ENCODE data around the gene LINGO3. TPM values are rescaled to one million over a fixed set of nuclear protein-coding genes. Genes with fewer than 3 reads are reported as not detected.
A peak's percentile ranks its signal among the peaks of the same experiment; 100 is the strongest.

Gene LINGO3
- total RNA-seq, 1 experiment from 2014 or later = 2.0 TPM

DNA sequence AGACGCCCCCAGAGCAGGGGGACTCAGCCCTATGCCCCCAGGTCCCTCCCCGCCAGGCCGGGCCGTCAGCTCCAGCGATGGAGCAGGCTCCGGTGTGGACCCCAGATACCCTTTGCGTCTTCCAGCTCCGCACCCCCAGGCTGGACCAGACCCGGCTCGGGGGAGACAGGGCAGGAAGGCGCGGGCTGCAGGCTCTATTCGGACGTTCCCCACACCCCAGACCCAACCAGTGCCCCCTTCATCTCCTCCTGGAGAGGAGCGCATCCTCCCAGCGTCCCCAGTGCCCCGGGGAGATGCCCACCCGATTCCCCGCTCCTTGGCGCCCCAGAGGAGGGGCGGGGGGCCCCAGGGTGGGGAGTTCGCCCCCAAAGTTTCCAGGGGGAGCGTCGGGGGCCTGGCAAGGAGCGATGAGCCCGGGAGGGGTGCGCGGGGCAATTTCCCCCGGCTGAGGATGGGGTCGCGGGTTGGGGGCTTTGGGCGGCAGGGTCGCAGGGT, 389 bp downstream of the LINGO3 start:
- Mint-ChIP-seq H3K4me3 (peak overlapping the region; percentile 38), H3K4me1 (peaks cover 7% of the 10 kb centered on the region), H3K9me3 (no peaks in the 10 kb centered on the region), H3K27ac (no peak overlapping the region), H3K27me3 (ENCODE audit: low read depth) (peaks cover 20% of the 10 kb centered on the region), H3K36me3 (no peaks in the 10 kb centered on the region)
- TF ChIP-seq, protein P1, sequence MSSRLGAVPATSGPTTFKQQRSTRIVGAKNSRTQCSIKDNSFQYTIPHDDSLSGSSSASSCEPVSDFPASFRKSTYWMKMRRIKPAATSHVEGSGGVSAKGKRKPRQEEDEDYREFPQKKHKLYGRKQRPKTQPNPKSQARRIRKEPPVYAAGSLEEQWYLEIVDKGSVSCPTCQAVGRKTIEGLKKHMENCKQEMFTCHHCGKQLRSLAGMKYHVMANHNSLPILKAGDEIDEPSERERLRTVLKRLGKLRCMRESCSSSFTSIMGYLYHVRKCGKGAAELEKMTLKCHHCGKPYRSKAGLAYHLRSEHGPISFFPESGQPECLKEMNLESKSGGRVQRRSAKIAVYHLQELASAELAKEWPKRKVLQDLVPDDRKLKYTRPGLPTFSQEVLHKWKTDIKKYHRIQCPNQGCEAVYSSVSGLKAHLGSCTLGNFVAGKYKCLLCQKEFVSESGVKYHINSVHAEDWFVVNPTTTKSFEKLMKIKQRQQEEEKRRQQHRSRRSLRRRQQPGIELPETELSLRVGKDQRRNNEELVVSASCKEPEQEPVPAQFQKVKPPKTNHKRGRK (CRISPR knock-in tag; IDR thresholded peaks at IDR 0.05; ENCODE audit: borderline replicate concordance) = no peak
- no peak for TF ChIP-seq HMGXB4 (CRISPR knock-in tag; IDR thresholded peaks at IDR 0.05)
- no peak for TF ChIP-seq HMGA2 (CRISPR knock-in tag; IDR thresholded peaks at IDR 0.05)
- TF ChIP-seq FOXK1 (CRISPR knock-in tag; IDR thresholded peaks at IDR 0.05) = no peak
- TF ChIP-seq, protein P2, sequence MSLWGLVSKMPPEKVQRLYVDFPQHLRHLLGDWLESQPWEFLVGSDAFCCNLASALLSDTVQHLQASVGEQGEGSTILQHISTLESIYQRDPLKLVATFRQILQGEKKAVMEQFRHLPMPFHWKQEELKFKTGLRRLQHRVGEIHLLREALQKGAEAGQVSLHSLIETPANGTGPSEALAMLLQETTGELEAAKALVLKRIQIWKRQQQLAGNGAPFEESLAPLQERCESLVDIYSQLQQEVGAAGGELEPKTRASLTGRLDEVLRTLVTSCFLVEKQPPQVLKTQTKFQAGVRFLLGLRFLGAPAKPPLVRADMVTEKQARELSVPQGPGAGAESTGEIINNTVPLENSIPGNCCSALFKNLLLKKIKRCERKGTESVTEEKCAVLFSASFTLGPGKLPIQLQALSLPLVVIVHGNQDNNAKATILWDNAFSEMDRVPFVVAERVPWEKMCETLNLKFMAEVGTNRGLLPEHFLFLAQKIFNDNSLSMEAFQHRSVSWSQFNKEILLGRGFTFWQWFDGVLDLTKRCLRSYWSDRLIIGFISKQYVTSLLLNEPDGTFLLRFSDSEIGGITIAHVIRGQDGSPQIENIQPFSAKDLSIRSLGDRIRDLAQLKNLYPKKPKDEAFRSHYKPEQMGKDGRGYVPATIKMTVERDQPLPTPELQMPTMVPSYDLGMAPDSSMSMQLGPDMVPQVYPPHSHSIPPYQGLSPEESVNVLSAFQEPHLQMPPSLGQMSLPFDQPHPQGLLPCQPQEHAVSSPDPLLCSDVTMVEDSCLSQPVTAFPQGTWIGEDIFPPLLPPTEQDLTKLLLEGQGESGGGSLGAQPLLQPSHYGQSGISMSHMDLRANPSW (CRISPR knock-in tag; conservative IDR thresholded peaks at IDR 0.05; ENCODE audit: low read depth) = no peak
- no peak for TF ChIP-seq CDX4 (CRISPR knock-in tag; IDR thresholded peaks at IDR 0.05; ENCODE audit: borderline replicate concordance)
- TF ChIP-seq, protein P3, sequence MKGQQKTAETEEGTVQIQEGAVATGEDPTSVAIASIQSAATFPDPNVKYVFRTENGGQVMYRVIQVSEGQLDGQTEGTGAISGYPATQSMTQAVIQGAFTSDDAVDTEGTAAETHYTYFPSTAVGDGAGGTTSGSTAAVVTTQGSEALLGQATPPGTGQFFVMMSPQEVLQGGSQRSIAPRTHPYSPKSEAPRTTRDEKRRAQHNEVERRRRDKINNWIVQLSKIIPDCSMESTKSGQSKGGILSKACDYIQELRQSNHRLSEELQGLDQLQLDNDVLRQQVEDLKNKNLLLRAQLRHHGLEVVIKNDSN (CRISPR knock-in tag; IDR thresholded peaks at IDR 0.05) = no peak
- TF ChIP-seq, protein P4, sequence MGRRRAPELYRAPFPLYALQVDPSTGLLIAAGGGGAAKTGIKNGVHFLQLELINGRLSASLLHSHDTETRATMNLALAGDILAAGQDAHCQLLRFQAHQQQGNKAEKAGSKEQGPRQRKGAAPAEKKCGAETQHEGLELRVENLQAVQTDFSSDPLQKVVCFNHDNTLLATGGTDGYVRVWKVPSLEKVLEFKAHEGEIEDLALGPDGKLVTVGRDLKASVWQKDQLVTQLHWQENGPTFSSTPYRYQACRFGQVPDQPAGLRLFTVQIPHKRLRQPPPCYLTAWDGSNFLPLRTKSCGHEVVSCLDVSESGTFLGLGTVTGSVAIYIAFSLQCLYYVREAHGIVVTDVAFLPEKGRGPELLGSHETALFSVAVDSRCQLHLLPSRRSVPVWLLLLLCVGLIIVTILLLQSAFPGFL (CRISPR knock-in tag; IDR thresholded peaks at IDR 0.05; ENCODE audit: borderline replicate concordance) = no peak
- no peak for TF ChIP-seq CREM (CRISPR knock-in tag; IDR thresholded peaks at IDR 0.05)
- no peak for TF ChIP-seq ZNF219 (CRISPR knock-in tag; IDR thresholded peaks at IDR 0.05; ENCODE audit: borderline replicate concordance)
- ChIA-PET CTCF (interaction anchor here (0.5 to 2.4 kb wide), 4 partner anchors 8 to 469 kb away, joined by 3 to 11 read pairs (median 6); no protein-coding TSS in a partner anchor), POLR2A (no interaction called here)
- ATAC-seq (peak; percentile 12), DNase-seq (ENCODE audit: low spot score) (no peak)

DNA sequence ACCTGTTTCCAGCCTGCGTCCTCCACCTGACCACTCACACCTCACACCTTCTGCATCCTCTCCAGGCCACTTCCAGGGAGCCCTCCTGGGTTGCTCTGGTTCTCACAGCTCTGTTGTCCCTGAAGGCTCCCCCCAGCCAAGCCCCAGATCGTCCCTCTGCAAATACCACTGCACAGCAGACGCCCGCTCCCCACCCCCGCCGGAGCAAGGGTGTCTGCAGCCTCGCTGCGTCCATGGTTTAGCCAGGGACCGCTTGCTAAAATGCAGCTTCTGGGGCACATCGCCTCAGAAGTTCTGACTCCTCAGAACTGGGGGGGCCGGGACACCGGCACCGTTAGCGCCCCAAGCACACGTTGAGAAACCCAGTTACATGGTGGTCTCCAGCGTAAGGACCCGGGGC, 983 bp downstream of the LINGO3 start:
- DNase-seq (ENCODE audit: low spot score) = no peak
- POLR2A ChIA-PET = no interaction called here
- no peak for ATAC-seq
- Mint-ChIP-seq H3K36me3 (no peaks in the 10 kb centered on the region), H3K9me3 (no peaks in the 10 kb centered on the region), H3K27ac (no peak overlapping the region), H3K4me1 (peaks cover 7% of the 10 kb centered on the region), H3K4me3 (peak overlapping the region; percentile 20; the same call in 1 of the 2 replicates), H3K27me3 (ENCODE audit: low read depth) (peaks cover 20% of the 10 kb centered on the region)
- CTCF ChIA-PET = interaction anchor here (0.6 to 2.4 kb wide), 4 partner anchors 9 to 286 kb away, joined by 3 to 11 read pairs (median 6); no protein-coding TSS in a partner anchor
- TF ChIP-seq, protein P5, sequence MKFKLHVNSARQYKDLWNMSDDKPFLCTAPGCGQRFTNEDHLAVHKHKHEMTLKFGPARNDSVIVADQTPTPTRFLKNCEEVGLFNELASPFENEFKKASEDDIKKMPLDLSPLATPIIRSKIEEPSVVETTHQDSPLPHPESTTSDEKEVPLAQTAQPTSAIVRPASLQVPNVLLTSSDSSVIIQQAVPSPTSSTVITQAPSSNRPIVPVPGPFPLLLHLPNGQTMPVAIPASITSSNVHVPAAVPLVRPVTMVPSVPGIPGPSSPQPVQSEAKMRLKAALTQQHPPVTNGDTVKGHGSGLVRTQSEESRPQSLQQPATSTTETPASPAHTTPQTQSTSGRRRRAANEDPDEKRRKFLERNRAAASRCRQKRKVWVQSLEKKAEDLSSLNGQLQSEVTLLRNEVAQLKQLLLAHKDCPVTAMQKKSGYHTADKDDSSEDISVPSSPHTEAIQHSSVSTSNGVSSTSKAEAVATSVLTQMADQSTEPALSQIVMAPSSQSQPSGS (CRISPR knock-in tag; IDR thresholded peaks at IDR 0.05; ENCODE audit: borderline replicate concordance, low read depth) = no peak
- no peak for TF ChIP-seq RORB (CRISPR knock-in tag; IDR thresholded peaks at IDR 0.05)
- TF ChIP-seq, protein P1 (CRISPR knock-in tag; IDR thresholded peaks at IDR 0.05; ENCODE audit: borderline replicate concordance) = no peak
- TF ChIP-seq JUN (CRISPR knock-in tag; IDR thresholded peaks at IDR 0.05) = no peak
- no peak for TF ChIP-seq MYBL2 (CRISPR knock-in tag; IDR thresholded peaks at IDR 0.05)
- no peak for TF ChIP-seq CBFB (CRISPR knock-in tag; IDR thresholded peaks at IDR 0.05; ENCODE audit: low read depth)
- TF ChIP-seq TP53 (CRISPR knock-in tag; IDR thresholded peaks at IDR 0.05) = no peak
- TF ChIP-seq NFYB (CRISPR knock-in tag; conservative IDR thresholded peaks at IDR 0.05; ENCODE audit: low read depth) = no peak
